Panc1 (cell line): ENCODE measurements around the gene ALDH4A1. TPM values are rescaled to one million over a fixed set of nuclear protein-coding genes. Genes with fewer than 3 reads are reported as not detected.

Experiments used
- ATAC-seq: fragments of 200-7000 bp; cut with Tn5 transposase; 2 replicates; pipeline ENCODE4 v1.9.1; 2020; ENCODE audit warnings: mild to moderate bottlenecking, moderate library complexity
- BruUV-seq: library from RNA; stranded (reverse); fragments of 400-500 nt; replicated peaks from 2 replicates; lab custom pipeline; 2021; lab: Mats Ljungman, UMichigan
- CTCF ChIA-PET: fragments of 300-600 bp; sonication (Branson Sonifier 250); formaldehyde crosslinking; loops from one replicate; lab custom pipeline; 2022; ENCODE audit warnings: antibody characterized with exemption; lab: Charles Lee
- POLR2A ChIA-PET: fragments of 300-600 bp; sonication (Branson Sonifier 250); formaldehyde crosslinking; loops from one replicate; lab custom pipeline; 2022; ENCODE audit warnings: antibody characterized with exemption; lab: Charles Lee
- DNase-seq: peaks from one replicate; pipeline ENCODE4 v3.0.0-alpha.2; 2010; ENCODE audit warnings: low read depth, low spot score
- H3K27ac ChIP-seq: 2 replicates; pipeline ENCODE4 v1.5.1; 2011; ENCODE audit warnings: mild to moderate bottlenecking, low read length, inconsistent platforms
- H3K27me3 ChIP-seq: fragments of 200-500 bp; sonication (Bioruptor generic); 2 replicates; pipeline ENCODE4 v1.6.0; 2014; ENCODE audit warnings: low read length, inconsistent platforms; ENCODE audit not compliant: control insufficient read depth, insufficient read depth
- H3K36me3 ChIP-seq: fragments of 200-500 bp; sonication (Bioruptor generic); 2 replicates; pipeline ENCODE4 v1.5.1; 2014; ENCODE audit warnings: inconsistent platforms, mild to moderate bottlenecking, low read length, moderate library complexity; ENCODE audit not compliant: control insufficient read depth, insufficient read depth
- H3K4me1 ChIP-seq: 2 replicates; pipeline ENCODE4 v1.5.1; 2011; ENCODE audit warnings: inconsistent platforms, mild to moderate bottlenecking, low read length, moderate library complexity; ENCODE audit not compliant: control insufficient read depth, insufficient read depth
- H3K4me3 ChIP-seq, 2 experiments: 2 replicates each; pipeline ENCODE4 v1.5.1; 2011 to 2012; ENCODE audit warnings: low read depth in 2 of 2, low read length in 2 of 2, mild to moderate bottlenecking in 2 of 2, inconsistent platforms in 1 of 2, moderate library complexity in 1 of 2
- H3K9me3 ChIP-seq: fragments of 200-500 bp; sonication (Bioruptor generic); 2 replicates; pipeline ENCODE4 v1.5.1; 2014; ENCODE audit warnings: low read depth, mild to moderate bottlenecking, inconsistent platforms, low read length, moderate library complexity; ENCODE audit not compliant: control insufficient read depth, insufficient read depth
- CTCF ChIP-seq: fragments of 450-650 bp; IDR thresholded peaks from 2 replicates; pipeline ENCODE4 v1.5.1; 2017; ENCODE audit warnings: mild to moderate bottlenecking
- POLR2AphosphoS5 ChIP-seq: IDR thresholded peaks from 2 replicates; pipeline ENCODE4 v1.6.1; 2012; ENCODE audit warnings: mild to moderate bottlenecking, low read depth, low read length, moderate library complexity
- REST ChIP-seq, 2 experiments: IDR thresholded peaks; 2 replicates each; pipeline ENCODE4 v1.6.1; 2011 to 2012; ENCODE audit warnings: low read depth in 2 of 2, control low read depth in 1 of 2, low read length in 1 of 2, mild to moderate bottlenecking in 1 of 2, moderate library complexity in 1 of 2; ENCODE audit not compliant: insufficient read depth in 1 of 2
- SIN3A ChIP-seq: IDR thresholded peaks from 2 replicates; pipeline ENCODE4 v1.6.1; 2012; ENCODE audit warnings: low read depth, mild to moderate bottlenecking, low read length, moderate library complexity, borderline replicate concordance; ENCODE audit not compliant: insufficient read depth
- TCF7L2 ChIP-seq: IDR thresholded peaks from 2 replicates; pipeline ENCODE4 v1.6.1; 2011; ENCODE audit warnings: mild to moderate bottlenecking, low read depth, low read length, inconsistent platforms
- in situ Hi-C: cut with HindIII; loops from 2 replicates; pipeline ENCODE4 v1.10.0; 2016; ENCODE audit warnings: low sequenced_read_pairs, low pct_unique_long_range_greater_than_20kb
- intact Hi-C: fragments of 100-400 bp; cut with micrococcal nuclease; formaldehyde crosslinking; loops from one replicate; pipeline ENCODE4 v1.10.0; 2022; ENCODE audit not compliant: unreplicated experiment
- total RNA-seq: library from RNA; stranded (reverse); gene quantifications from one replicate; pipeline ENCODE4 v1.2.1, GENCODE V29; 2021; ENCODE audit not compliant: unreplicated experiment

Gene ALDH4A1
- total RNA-seq, 1 experiment from 2014 or later, result 21.7 TPM

GRCh38 chr1:18872071-18872611 is 30.2 kb downstream of the ALDH4A1 start:
- ChIA-PET POLR2A (no interaction called here), CTCF (no interaction called here)
- Histone ChIP-seq H3K27ac (no peak overlapping the region), H3K36me3 (no peaks in the 10 kb centered on the region), H3K4me3 (no peak overlapping the region), H3K9me3 (no peaks in the 10 kb centered on the region), H3K27me3 (no peaks in the 10 kb centered on the region), H3K4me1 (no peaks in the 10 kb centered on the region)
- intact Hi-C loops, result no loop called here
- in situ Hi-C loops, result no loop called here
- TF ChIP-seq REST (IDR thresholded peaks at IDR 0.05; ENCODE audit: insufficient read depth in 1 of 2, low read depth in 2 of 2, low read length in 1 of 2) (no peak), TCF7L2 (no peak), SIN3A (no peak), POLR2AphosphoS5 (no peak), CTCF (no peak)
- ATAC-seq (no peak), DNase-seq (no peak)
- TSS peak; percentile 72 for BruUV-seq

- Histone ChIP-seq H3K27ac (no peak overlapping the region), H3K36me3 (no peaks in the 10 kb centered on the region), H3K4me3 (no peak overlapping the region), H3K27me3 (no peaks in the 10 kb centered on the region), H3K9me3 (no peaks in the 10 kb centered on the region), H3K4me1 (no peaks in the 10 kb centered on the region)
- ATAC-seq, result no peak
- intact Hi-C loops, result no loop called here
- no TSS peak for BruUV-seq
- in situ Hi-C loops, result no loop called here
- ChIA-PET POLR2A (no interaction called here), CTCF (no interaction called here)
- DNase-seq, result no peak
- no peak for TF ChIP-seq TCF7L2
- no peak for TF ChIP-seq SIN3A
- no peak for TF ChIP-seq REST (IDR thresholded peaks at IDR 0.05; ENCODE audit: insufficient read depth in 1 of 2, low read depth in 2 of 2, low read length in 1 of 2)
- TF ChIP-seq CTCF, result no peak
- no peak for TF ChIP-seq POLR2AphosphoS5
Observed at GRCh38 chr1:18871401-18872070, 30.8 kb downstream of the ALDH4A1 start.
